ENCODE data around the gene MARCKS.

GRCh38 chr6:113862112-113862511 lies 5.0 kb downstream of the MARCKS start:
- TF ChIP-seq CTCF (IDR thresholded peaks at IDR 0.05; ENCODE audit: low read length) (no peak), EZH2 (IDR thresholded peaks at IDR 0.05; ENCODE audit: borderline replicate concordance, low read length) (no peak)
